Measurements from ENCODE around the gene AGO3.
A peak's percentile ranks its signal among the peaks of the same experiment; 100 is the strongest.

AGO3 gene

DNA sequence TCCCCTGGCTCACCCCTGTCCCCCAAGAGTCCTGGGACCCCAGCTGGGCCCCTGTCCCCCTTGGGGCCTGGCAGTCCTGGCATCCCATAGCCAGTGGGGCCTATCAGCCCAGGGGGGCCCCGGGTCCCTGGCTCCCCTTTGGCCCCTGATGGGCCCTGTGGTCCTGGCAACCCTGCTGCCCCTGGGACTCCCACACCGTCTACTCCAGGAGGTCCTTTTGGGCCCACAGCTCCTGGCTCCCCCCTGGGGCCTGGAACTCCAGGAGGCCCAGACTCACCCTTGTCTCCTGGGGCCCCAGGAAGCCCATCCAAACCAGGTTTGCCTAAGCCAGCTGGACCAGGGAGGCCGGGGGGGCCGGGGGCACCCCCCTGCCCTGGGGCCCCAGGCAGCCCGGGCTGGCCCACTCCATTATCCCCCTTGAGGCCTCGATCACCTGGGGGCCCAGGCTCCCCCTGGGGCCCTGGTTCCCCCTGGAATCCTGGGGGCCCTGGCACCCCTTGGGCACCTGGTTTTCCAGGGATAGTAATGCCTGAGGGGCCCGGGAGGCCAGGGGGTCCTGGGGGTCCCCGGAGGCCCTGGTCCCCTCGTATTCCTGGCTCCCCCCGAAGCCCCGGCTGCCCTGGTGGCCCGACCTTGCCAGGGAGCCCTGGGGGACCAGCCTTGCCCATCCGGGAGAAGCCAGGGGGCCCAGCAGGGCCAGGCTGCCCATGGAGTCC is 167.9 kb downstream of the AGO3 start:
- no peak for DNase-seq

DNA sequence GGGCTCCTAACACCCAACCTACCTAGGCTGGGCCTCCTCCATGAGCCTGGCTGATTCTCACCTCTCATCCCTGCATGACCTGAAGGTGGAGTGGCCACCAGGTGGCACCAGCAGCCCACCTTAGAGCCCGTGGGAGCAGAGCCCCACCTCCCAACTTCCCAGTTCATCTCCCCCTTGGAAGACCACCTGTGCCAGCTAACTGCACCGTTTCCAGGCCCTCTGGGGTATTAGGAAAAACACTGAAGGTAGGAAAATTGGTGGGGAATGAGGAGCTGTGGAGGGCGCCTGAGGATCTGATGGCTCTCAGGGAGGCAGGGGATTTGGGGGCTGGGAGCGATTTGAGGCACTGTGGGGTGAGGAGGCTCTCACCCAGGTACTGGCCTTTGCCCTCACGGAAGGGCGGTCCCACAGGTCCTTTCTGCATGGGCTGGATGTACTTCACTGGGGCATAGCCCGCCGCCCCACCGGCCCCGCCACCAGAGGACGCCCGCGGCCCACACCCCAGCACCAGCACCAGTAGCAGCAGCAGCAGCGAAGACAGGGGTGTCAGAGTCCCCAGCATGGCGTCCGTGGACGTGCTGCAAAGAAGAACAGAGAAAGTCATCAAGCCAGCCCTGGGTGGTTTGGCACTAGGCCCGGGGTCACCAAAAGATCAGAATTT is 168.9 kb downstream of the AGO3 start:
- peak; percentile 85 for DNase-seq

DNA sequence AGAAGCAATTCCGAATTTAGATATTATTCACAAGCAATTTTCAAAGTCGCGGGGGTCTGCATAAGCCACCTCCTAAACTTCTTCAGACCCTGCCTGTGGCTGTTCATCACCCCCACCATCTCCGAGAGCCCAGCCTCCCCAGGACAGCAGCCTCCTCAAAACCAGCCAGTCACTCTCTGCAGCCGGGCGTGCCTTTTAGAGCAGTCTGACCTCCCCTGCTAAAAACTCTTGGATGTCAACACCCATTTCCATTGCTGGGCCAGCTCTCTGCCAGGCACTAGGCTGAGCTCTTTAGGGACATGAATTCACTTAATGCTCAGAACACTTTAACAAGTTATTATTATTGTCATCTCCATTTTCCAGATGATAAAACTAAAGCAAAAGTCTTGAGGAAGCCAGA is 169.5 kb downstream of the AGO3 start:
- DNase-seq: no peak

DNA sequence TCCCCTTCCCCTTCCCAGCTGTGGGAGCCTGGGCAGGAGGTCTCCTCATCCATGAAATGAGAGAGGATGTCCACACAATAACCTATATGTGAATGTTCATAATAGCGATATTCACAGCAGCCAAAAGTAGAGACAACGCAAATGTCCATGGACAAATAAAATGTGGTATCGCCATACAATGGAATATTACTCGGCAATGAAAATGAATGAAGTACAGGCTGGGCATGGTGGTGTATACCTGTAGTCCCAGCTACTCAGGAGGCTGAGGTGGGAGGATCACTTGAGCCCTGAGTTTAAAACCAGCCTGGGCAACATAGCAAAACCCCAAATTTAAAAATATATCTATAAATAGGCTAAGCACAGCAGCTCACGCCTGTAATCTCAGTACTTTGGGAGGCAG is 170.6 kb downstream of the AGO3 start:
- DNase-seq: no peak

DNA sequence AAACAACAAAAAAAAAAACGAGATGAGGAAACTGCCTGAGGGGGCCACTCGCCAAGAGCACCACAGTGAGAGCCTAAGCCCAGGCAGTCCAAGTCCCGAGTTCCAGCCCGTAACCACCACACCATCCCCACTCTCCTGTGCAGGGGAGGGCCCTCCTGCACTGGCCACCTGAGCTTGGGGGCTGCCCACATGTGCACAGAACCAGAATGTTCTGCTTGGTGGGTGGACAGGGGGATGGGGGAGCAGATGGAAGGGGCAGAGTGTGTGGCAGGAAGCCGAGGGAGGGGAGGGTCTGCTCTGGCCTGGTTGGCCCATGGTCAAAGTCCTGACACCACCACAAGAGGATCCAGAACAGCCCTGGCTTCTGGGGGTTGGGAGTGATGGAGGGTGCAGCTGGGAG is 175.4 kb downstream of the AGO3 start:
- DNase-seq: no peak

DNA sequence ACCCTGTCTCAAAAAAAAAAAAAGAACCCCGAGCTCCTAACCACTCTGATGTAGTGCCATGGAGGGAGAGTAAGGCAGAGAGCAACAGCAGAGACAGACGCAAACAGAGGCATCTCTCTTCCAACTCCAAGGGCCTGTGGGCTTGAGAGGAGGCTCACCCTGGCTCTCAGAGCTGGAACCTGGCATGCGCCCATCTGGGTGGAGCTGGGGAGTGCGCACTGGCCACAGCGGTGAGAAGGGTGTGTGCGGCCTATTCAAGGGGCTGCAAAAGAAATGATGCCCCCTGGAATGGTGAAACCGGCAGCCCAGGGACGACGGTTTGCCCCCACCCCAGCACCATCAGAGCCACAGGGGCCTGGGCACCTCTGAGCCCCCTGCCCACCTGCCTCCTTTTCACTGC is 176.5 kb downstream of the AGO3 start:
- no peak for DNase-seq

DNA sequence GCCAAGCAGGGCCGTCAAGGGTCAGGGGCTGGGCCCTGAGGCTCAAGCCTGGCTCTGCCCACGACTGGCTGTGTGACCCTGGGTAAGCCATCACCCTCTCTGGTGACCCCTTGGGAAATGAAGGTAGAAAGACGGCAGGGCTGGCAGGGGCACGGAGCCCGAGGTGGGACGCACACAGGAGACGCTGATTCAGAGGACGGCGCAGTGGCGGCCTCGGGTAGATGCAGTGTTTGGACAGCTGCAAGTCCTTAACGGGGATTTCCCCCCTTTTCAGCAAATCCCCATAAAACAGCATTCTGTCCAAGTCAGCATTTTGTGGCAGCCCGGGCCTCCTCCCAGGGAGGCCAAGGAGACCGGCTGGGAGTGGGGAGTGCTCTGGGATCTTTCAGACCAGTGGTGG is 177.4 kb downstream of the AGO3 start:
- no peak for DNase-seq

DNA sequence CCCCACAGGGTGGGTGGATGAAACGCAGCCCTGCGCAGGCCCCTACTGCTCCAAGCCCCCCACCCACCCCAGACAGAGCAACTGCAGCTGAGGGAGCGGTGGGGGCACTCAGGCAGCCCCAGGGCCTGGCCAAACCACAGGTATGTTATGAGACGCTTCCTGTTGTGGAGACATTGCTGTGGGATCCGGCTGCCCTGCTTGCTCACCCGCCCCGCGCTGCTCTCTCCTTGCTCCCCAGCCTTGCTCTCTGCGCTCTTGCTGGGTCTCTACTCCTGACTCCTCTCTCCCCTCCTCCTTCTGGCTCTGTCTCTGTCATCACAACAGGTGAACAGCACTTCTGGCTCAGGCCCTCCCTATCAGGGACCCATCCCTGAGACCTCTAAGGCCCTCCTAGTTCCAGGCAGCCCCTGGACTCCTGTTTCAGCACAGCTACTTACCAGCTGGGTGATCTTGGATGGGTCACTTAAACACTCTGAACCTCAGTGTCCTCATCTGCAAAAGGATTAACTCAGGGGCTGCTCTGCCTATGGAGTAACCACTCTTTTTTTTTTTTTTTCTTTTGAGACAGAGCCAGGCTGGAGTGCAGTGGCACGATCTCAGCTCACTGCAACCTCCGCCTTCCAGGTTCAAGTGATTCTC is 178.3 kb downstream of the AGO3 start:
- DNase-seq: peak; percentile 42

DNA sequence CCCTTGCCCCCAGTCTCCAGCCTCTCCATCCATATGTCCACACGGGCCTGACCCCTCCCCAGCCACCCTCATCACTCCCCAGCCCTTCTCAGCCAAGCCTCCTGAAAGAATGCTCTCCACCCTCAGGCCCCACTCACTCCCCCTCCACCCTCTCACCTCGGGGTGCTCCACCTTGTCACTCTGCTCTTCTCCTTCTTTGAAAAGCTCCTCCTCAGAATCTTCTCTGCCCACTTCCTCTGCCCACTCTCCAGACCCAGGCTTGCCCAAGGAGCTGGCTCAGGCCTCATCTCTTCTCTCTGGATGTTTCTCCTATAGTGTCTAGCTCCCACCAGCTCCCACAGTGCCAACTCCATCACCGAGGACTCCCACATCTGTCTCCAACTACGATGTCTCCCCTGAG is 180.2 kb downstream of the AGO3 start:
- DNase-seq: no peak

DNA sequence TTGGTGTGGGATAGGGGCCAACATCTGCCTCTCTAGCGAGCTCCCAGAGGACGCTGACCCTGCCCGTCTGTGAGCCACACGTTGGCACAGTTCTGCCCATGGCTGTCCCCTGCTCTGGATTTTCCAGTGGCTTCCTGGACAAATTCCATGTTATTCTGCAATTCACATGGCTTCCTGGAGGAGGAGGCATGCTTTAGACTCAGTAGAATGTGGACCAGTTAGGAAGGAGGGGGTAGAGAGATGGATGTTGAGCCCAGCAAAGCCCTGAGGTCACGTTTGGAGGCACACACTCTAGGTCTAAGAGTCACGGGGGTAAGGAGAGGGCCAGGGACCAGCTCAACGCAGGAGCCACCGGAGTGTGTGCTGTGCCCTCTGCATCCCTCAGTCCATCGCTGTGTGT is 181.9 kb downstream of the AGO3 start:
- DNase-seq: no peak

DNA sequence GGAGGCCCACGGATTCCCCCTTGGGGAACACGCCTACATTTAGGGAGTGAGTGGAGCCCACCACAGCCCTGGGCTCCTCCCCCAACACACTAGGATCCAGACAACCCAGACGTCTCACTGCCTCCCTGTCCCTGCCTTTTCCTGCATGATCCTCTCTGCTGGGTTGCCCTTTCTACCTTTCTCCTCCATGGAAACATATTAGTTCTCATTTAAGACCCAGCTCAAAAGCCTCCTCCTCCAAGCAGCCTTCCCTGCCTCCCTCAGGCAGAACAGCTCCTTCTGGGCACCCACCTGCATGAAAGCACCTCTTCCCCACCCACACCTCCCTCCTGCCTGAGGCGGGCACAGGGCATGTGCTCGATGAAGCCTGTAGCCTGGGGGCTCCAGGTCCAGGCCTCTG is 183.5 kb downstream of the AGO3 start:
- no peak for DNase-seq

DNA sequence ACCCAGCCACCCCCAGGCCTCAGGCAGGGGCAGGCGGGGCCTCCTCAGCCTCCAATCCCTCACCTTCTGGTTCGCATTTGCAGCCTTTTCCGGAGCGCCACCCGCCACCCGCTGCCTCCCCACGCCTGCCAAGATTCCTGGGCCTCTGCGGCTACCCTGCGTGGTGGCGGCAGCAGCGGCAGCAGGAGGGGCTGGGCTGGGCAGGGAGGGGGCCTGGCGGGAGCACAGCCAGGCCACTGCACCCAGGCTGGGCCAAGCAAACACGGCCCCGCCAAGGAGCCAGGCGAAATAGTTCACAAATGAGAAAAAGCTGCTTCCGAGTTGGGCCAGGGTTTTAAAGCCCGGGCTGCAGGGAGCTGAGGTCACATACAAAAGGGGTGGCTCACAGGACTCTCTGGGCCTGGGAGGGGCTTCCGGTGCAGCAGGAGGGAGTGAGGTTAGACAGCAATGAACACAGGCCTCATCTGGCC is 184.3 kb downstream of the AGO3 start:
- DNase-seq: no peak

DNA sequence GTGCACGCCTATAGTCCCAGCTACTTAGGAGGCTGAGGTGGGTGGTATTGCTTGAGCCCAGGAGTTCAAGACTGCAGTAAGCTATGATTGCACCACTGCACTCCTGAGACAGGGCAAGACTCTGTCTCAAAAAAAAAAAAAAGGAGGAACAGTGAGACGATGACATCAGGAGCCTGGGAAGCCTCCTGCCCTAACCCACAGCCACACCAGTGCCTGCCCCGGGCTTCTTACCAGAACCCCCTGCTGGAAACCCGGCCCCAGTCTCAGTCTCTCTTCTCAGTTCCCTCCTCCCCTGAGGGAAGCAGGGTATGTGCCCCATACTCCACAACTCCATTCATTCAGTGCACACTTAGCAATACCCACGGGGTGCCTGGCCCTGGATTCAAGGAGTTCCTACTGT is 185.0 kb downstream of the AGO3 start:
- no peak for DNase-seq

DNA sequence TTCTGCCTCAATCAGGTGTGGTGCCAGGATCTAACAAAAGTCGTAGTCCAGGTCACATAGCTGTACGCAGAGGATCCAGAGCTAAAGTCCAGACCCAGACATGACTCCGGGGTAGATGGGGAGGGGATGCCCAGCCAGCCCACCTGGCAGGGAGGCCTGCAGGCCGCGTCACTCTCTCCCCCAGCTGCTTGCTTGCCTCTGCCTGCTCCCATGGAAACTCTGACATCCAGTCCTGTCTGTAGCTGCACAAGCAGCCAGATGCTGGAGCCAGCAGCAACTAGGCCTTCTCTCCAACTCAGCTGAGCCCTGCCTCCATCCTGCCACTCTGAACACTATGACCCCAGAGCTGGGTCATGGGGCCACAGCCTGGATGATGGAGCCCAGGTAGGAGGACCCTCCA is 186.0 kb downstream of the AGO3 start:
- no peak for DNase-seq

DNA sequence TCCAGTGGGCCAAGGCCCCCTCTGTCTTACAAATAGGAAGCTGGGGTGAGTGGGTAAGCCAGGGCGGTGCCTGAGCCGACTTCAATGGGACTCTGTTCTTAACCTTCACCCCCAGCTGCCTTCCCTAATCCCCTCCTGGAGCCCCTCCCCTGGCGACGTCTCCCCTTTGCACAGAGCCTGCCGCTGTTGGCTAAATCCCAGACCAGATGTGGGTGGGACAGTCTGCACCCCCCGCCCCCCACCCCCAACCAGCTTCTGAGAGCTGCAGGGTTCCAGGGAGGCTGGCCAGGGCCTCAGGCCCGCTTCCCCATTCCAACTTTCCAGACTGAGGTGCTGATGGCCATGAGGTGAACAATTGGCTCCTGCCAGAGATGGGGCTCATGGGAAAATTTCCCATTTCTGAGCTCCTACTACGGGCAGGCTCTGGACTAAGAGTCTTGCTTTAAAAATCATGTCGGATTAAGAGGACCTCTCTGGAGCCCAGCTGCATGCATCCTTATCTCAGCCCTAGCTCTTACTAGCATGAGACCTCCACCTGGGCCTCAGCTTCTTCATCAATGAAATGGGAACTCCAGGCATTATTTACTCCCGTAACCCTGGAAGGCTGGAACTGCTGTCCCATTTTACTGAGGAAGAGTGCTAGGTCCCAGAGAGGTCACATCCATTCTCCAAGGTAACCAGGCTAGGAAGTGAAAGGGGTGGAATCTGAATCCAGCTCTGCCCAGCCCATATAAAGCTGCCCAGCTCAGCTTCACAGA is 187.7 kb downstream of the AGO3 start:
- no peak for DNase-seq

DNA sequence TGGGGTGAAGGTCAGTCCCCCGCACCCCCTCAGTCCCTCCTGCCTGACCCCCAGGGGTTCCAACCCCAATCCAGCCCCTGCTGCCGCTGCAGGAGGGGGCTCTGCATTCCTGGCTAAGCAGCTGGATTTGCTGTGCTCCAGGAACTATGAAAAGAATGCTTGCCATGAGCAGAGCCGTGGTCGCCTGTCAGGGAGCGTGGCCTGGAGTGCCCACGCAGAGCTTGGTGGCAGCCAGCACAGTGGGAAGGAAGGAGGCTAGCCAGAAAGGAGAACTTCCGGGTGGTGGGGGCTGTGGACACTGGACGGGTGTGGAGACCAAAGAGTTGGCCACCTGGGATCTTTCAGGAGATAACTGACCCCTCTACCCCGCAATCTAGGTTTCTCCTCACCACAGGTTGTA is 188.6 kb downstream of the AGO3 start:
- DNase-seq: no peak
